Esophagus muscularis mucosa (tissue), 4 donors: ENCODE data around the gene IFNLR1. TPM values are rescaled to one million over a fixed set of nuclear protein-coding genes. Genes with fewer than 3 reads are reported as not detected.

ENCODE experiments used
- DNase-seq: peaks from one replicate; pipeline ENCODE4 v3.0.0-alpha.2; 2017; ENCODE audit errors: extremely low spot score
- H3K27ac ChIP-seq, 4 donors: fragments of 200-600 bp; sonication (generic); replicated peaks in 1 of 4; 1 replicate in 3 of 4; 2 replicates in 1 of 4; pipeline ENCODE4 v1.5.1; 2016 to 2019; ENCODE audit warnings: mild to moderate bottlenecking in 1 of 4
- H3K27me3 ChIP-seq, 4 donors: fragments of 200-600 bp; sonication (generic); one replicate each; pipeline versions ENCODE4 v1.5.1 to v1.6.0; 2016 to 2019
- H3K36me3 ChIP-seq, 4 donors: fragments of 200-600 bp; sonication (generic); one replicate each; pipeline ENCODE4 v1.5.1; 2016 to 2019
- H3K4me1 ChIP-seq, 4 donors: fragments of 200-600 bp; sonication (generic); one replicate each; pipeline ENCODE4 v1.5.1; 2016 to 2019
- H3K4me3 ChIP-seq, 4 donors: fragments of 200-600 bp; sonication (generic); 1 replicate in 2 of 4; 2 replicates in 2 of 4; pipeline ENCODE4 v1.5.1; 2016 to 2019; ENCODE audit warnings: mild to moderate bottlenecking in 4 of 4, moderate library complexity in 1 of 4
- H3K9me3 ChIP-seq, 4 donors: fragments of 200-600 bp; sonication (generic); 1 replicate in 3 of 4; 2 replicates in 1 of 4; pipeline ENCODE4 v1.5.1; 2016 to 2019
- EP300 ChIP-seq: sonication (generic); formaldehyde crosslinking; IDR thresholded peaks from one replicate; pipeline ENCODE4 v1.6.1; 2017; ENCODE audit warnings: antibody characterized with exemption
- POLR2A ChIP-seq: fragments of 450-650 bp; IDR thresholded peaks from one replicate; pipeline ENCODE4 v1.6.1; 2017; ENCODE audit warnings: antibody characterized with exemption, moderate library complexity, mild to moderate bottlenecking, low read depth
- POLR2AphosphoS5 ChIP-seq, 2 donors: sonication (generic); formaldehyde crosslinking; IDR thresholded peaks; one replicate each; pipeline ENCODE4 v1.6.1; 2017; ENCODE audit warnings: antibody characterized with exemption in 2 of 2
- WGBS: methylation state at CpG from one replicate; pipeline ENCODE4 v1.1.5; 2018; 5-methylcytosine and 5-hydroxymethylcytosine counted together
- intact Hi-C: fragments of 100-400 bp; cut with DNase I; formaldehyde crosslinking; loops from one replicate; pipeline ENCODE4 v1.15.1; 2023
- total RNA-seq, 4 donors: library from RNA; depleted of rRNA; stranded (reverse); fragments of >200 nt; gene quantifications; one replicate each; pipeline versions ENCODE4 v1.1.0 to v1.2.1, GENCODE V29; 2016
- TF ChIP-seq, protein P1 (sequence below), 3 experiments: fragments of 200-600 bp in 2 of 3; fragments of 450-650 bp in 1 of 3; sonication (generic) in 2 of 3; IDR thresholded peaks; one replicate each; pipeline ENCODE4 v1.5.1; 2017 to 2019; ENCODE audit warnings: antibody characterized with exemption in 3 of 3, mild to moderate bottlenecking in 2 of 3, moderate library complexity in 1 of 3

IFNLR1 gene
- total RNA-seq, 4 donors from 2014 or later, result 0.50 to 2.0 (median 1.2) TPM

DNA sequence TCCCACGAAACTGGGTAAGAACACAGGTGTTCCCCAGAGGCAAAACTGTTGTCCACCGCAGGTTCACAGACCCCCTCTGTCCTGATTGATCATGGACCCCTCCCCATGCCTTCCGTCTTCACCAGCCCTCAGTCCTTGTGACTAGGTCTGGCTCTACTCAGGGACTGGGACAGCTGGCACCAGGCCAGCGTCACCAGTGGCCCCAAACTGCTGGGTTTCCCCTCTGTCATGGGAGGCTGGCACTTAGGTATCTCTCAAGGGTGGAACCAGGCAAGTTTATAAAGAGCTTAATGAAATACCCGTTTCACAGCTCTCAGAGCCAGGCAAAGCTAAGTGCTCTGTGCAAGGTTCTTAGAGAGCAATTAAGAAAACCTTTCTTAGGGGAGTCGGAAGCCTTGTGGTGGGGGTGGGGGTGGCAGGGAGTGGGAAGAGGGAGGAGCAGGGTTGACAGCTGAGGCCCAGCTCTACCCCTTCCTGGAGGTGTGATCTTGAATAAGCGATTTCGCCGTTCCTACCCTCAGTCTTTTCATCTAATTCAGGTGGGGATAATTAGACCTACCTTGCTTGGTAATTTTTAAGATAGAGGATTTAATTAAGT, 35.0 kb upstream of the IFNLR1 start:
- no peaks in the 10 kb centered on the region for H3K4me1 ChIP-seq
- DNase-seq, result no peak
- no peak overlapping the region for H3K4me3 ChIP-seq
- intact Hi-C loops, result no loop called here
- peaks cover 0 to 60% (median 9%) of the 10 kb centered on the region in 4 donors for H3K27me3 ChIP-seq
- H3K27ac ChIP-seq, result no peak overlapping the region
- TF ChIP-seq POLR2A, result no peak
- no peak for TF ChIP-seq POLR2AphosphoS5 (IDR thresholded peaks at IDR 0.05)
- TF ChIP-seq, protein P1, sequence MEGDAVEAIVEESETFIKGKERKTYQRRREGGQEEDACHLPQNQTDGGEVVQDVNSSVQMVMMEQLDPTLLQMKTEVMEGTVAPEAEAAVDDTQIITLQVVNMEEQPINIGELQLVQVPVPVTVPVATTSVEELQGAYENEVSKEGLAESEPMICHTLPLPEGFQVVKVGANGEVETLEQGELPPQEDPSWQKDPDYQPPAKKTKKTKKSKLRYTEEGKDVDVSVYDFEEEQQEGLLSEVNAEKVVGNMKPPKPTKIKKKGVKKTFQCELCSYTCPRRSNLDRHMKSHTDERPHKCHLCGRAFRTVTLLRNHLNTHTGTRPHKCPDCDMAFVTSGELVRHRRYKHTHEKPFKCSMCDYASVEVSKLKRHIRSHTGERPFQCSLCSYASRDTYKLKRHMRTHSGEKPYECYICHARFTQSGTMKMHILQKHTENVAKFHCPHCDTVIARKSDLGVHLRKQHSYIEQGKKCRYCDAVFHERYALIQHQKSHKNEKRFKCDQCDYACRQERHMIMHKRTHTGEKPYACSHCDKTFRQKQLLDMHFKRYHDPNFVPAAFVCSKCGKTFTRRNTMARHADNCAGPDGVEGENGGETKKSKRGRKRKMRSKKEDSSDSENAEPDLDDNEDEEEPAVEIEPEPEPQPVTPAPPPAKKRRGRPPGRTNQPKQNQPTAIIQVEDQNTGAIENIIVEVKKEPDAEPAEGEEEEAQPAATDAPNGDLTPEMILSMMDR (IDR thresholded peaks at IDR 0.05), result no peak
- TF ChIP-seq EP300, result no peak
- no peaks in the 10 kb centered on the region for H3K36me3 ChIP-seq
- H3K9me3 ChIP-seq, result no peaks in the 10 kb centered on the region
- WGBS, result 69% methylated on average over 9 of the region's 9 CpGs

DNA sequence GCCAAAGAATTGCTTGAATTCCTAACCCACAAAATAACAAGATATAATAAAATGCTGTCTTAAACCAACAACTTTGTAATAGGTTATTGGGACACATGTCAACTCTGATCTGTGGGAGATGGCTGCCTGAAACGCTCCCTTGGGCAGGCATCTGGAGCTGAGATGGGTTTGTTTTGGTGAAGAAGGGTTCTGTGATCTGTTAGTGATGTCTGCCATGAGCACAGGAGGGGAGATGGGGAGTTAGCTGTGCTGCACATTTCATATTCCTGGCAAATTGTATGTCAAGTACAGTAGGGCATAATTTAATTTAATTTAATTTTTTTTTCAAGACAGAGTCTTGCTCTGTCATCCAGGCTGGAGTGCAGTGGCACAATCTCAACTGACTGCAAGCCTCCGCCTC, 34.2 kb upstream of the IFNLR1 start:
- no peak for DNase-seq
- H3K9me3 ChIP-seq, result no peaks in the 10 kb centered on the region
- peaks cover 0 to 69% (median 9%) of the 10 kb centered on the region in 4 donors for H3K27me3 ChIP-seq
- intact Hi-C loops, result no loop called here
- H3K4me1 ChIP-seq, result peaks cover 0 to 7% (median 5%) of the 10 kb centered on the region in 4 donors
- H3K36me3 ChIP-seq, result no peaks in the 10 kb centered on the region
- H3K27ac ChIP-seq, result no peak overlapping the region
- no peak for TF ChIP-seq POLR2AphosphoS5 (IDR thresholded peaks at IDR 0.05)
- no peak for TF ChIP-seq EP300
- TF ChIP-seq, protein P1 (IDR thresholded peaks at IDR 0.05), result no peak
- no peak for TF ChIP-seq POLR2A
- WGBS, result 89% methylated on average over 2 of the region's 2 CpGs
- H3K4me3 ChIP-seq, result no peak overlapping the region

DNA sequence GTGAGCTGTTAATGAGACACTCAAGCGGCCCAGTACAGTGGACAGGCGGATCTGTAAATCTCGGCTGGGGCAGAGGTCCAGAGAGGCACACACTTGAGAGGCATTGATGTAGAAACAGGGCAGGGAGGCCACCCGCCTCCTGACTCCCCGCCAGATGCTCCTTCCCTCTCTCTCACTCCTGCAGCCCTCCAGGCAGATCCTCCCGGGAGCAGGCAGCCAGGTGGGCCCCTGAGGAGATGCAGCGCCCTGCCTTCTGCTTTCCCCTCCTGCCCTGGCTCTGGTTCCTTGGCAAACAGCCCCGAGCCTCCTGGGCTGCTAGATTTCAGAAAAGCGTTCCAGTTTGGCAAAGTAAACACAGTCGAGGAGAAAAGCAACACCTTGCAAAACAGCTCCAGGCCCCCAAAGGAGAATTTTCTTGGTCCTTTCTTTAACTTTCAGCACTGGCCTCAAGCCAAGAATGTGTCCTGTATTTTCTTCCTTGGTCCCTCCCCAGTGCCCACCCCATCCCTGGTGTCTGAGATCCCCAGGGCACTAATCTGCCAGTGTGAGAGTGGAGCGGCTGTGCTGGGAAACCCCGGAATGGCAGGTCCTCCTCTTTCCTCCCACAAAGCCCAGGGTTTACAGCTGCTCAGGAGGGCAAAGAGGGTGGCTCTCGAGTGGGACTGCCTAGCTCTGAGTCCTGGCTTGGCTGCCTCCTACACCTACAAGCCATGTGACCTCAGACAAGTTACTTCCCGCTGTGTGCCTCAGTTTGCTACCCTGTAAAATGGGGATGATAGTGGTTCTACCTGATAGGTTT, 29.4 kb upstream of the IFNLR1 start:
- intact Hi-C loops, result no loop called here
- Histone ChIP-seq H3K9me3 (no peaks in the 10 kb centered on the region), H3K4me1 (peaks cover 0 to 8% (median 7%) of the 10 kb centered on the region in 4 donors), H3K27me3 (peaks cover 0 to 64% (median 4%) of the 10 kb centered on the region in 4 donors), H3K36me3 (no peaks in the 10 kb centered on the region), H3K27ac (no peak overlapping the region), H3K4me3 (no peak overlapping the region)
- TF ChIP-seq, protein P1 (IDR thresholded peaks at IDR 0.05), result no peak
- TF ChIP-seq POLR2A, result no peak
- no peak for TF ChIP-seq POLR2AphosphoS5 (IDR thresholded peaks at IDR 0.05)
- TF ChIP-seq EP300, result no peak
- no peak for DNase-seq
- WGBS, result 32% methylated on average over 11 of the region's 14 CpGs

GRCh38 chr1:24215226-24215814, 28.2 kb upstream of the IFNLR1 start:
- H3K4me1 ChIP-seq, result peaks cover 0 to 8% (median 7%) of the 10 kb centered on the region in 4 donors
- intact Hi-C loops, result no loop called here
- peaks cover 0 to 53% (median 4%) of the 10 kb centered on the region in 4 donors for H3K27me3 ChIP-seq

More at GRCh38 chr1:24215226-24215814, 28.2 kb upstream of the IFNLR1 start:
- Histone ChIP-seq H3K36me3 (no peaks in the 10 kb centered on the region), H3K9me3 (no peaks in the 10 kb centered on the region), H3K27ac (no peak overlapping the region), H3K4me3 (no peak overlapping the region)
- 86% methylated on average over 6 of the region's 6 CpGs for WGBS
- TF ChIP-seq POLR2AphosphoS5 (IDR thresholded peaks at IDR 0.05), result no peak
- no peak for TF ChIP-seq POLR2A
- TF ChIP-seq EP300, result no peak
- TF ChIP-seq, protein P1 (IDR thresholded peaks at IDR 0.05), result no peak
- DNase-seq, result no peak
